ENCODE measurements around the gene C5orf15.

DNA sequence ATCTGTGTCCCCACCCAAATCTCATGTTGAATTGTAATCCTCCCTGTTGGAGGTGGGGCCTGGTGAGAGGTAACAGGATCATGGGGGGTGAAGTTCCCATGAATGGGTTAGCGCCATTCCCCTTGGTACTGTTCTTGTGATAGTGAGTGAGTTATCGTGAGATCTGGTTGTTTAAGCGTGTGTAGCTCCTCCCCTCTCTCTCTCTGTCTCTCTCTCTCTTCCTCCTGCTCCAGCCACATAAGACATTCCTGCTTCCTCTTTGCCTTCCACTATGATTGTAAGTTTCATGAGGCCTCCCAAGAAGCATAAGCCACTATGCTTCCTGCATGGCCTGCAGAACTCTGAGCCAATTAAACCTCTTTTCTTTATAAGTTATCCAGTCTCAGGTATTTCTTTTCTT is 28.8 kb downstream of the C5orf15 start:
- TF ChIP-seq, protein P1, sequence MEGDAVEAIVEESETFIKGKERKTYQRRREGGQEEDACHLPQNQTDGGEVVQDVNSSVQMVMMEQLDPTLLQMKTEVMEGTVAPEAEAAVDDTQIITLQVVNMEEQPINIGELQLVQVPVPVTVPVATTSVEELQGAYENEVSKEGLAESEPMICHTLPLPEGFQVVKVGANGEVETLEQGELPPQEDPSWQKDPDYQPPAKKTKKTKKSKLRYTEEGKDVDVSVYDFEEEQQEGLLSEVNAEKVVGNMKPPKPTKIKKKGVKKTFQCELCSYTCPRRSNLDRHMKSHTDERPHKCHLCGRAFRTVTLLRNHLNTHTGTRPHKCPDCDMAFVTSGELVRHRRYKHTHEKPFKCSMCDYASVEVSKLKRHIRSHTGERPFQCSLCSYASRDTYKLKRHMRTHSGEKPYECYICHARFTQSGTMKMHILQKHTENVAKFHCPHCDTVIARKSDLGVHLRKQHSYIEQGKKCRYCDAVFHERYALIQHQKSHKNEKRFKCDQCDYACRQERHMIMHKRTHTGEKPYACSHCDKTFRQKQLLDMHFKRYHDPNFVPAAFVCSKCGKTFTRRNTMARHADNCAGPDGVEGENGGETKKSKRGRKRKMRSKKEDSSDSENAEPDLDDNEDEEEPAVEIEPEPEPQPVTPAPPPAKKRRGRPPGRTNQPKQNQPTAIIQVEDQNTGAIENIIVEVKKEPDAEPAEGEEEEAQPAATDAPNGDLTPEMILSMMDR (IDR thresholded peaks at IDR 0.05) = no peak
- no peak for TF ChIP-seq EZH2 (IDR thresholded peaks at IDR 0.05)
- TF ChIP-seq EZH2phosphoT487 (IDR thresholded peaks at IDR 0.05) = no peak
